GM12878 (cell line): ENCODE results near the gene TCEANC. TPM values are rescaled to one million over a fixed set of nuclear protein-coding genes. Genes with fewer than 3 reads are reported as not detected.

Source experiments
- ATAC-seq: fragments of 200-7000 bp; cut with Tn5 transposase; 3 replicates; pipeline ENCODE4 v1.9.1; 2020; ENCODE audit warnings: mild to moderate bottlenecking, moderate library complexity
- BruUV-seq: library from RNA; stranded (reverse); fragments of 400-500 nt; replicated peaks from 2 replicates; lab custom pipeline; 2021; lab: Mats Ljungman, UMichigan
- CTCF ChIA-PET: fragments of 300-600 bp; sonication (Branson Sonifier 250); formaldehyde crosslinking; extraction: SDS; loops from one replicate; lab custom pipeline; 2021; ENCODE audit warnings: inconsistent platforms; lab: Yijun Ruan, JAX
- POLR2A ChIA-PET: fragments of 350-600 bp; formaldehyde crosslinking; extraction: SDS; loops from one replicate; lab custom pipeline; 2021; ENCODE audit warnings: inconsistent platforms; lab: Charles Lee
- RAD21 ChIA-PET: fragments of 300-600 bp; sonication (Branson Sonifier 250); formaldehyde crosslinking; loops from one replicate; lab custom pipeline; 2023; ENCODE audit warnings: antibody characterized with exemption; ENCODE audit not compliant: unreplicated experiment; lab: Charles Lee
- SMC1A ChIA-PET: fragments of 300-600 bp; sonication (Branson Sonifier 250); formaldehyde crosslinking; loops from one replicate; lab custom pipeline; 2023; ENCODE audit not compliant: unreplicated experiment, uncharacterized antibody; lab: Charles Lee
- DNase-seq: peaks from one replicate; pipeline ENCODE4 v3.0.0-alpha.2; 2011; ENCODE audit warnings: low read depth, low spot score
- FAIRE-seq: peaks from 3 replicates; lab custom pipeline; 2011; peaks lifted over from hg19 to GRCh38; lab: Jason Lieb, UNC
- H2AFZ ChIP-seq: 2 replicates; pipeline ENCODE4 v1.6.0; 2011; ENCODE audit warnings: low read depth, low read length, control low read depth; ENCODE audit not compliant: control insufficient read depth
- H3K27ac ChIP-seq: 2 replicates; pipeline ENCODE4 v1.5.1; 2011; ENCODE audit warnings: control low read depth; ENCODE audit not compliant: control insufficient read depth, insufficient read depth
- H3K27me3 ChIP-seq, 2 experiments: replicated peaks in 1 of 2; 2 replicates each; pipeline versions ENCODE4 v1.6.0 to v1.6.1; 2011; ENCODE audit warnings: low read length in 1 of 2; ENCODE audit not compliant: control insufficient read depth in 2 of 2, insufficient read depth in 2 of 2
- H3K36me3 ChIP-seq, 2 experiments: 2 replicates each; pipeline ENCODE4 v1.5.1; 2011; ENCODE audit warnings: low read length in 1 of 2; ENCODE audit not compliant: control insufficient read depth in 2 of 2, insufficient read depth in 2 of 2
- H3K4me1 ChIP-seq: 2 replicates; pipeline ENCODE4 v1.6.1; 2011; ENCODE audit warnings: mild to moderate bottlenecking, low read length, moderate library complexity, mixed read lengths; ENCODE audit not compliant: control insufficient read depth, insufficient read depth
- H3K4me2 ChIP-seq: 2 replicates; pipeline ENCODE4 v1.6.0; 2011; ENCODE audit warnings: control low read depth; ENCODE audit not compliant: control insufficient read depth, insufficient read depth
- H3K4me3 ChIP-seq: fragments of 200-600 bp; sonication (generic); 2 replicates; pipeline ENCODE4 v1.5.1; 2016
- H3K79me2 ChIP-seq: 2 replicates; pipeline ENCODE4 v1.6.0; 2011; ENCODE audit warnings: low read length; ENCODE audit not compliant: control insufficient read depth, insufficient read depth
- H3K9ac ChIP-seq: 2 replicates; pipeline ENCODE4 v1.8.0; 2011; ENCODE audit warnings: low read length, control low read depth, mixed read lengths; ENCODE audit not compliant: control insufficient read depth, insufficient read depth
- H3K9me3 ChIP-seq: replicated peaks from 3 replicates; pipeline ENCODE4 v1.5.1; 2011; ENCODE audit warnings: mild to moderate bottlenecking, low read length; ENCODE audit not compliant: control insufficient read depth, insufficient read depth
- H4K20me1 ChIP-seq: 2 replicates; pipeline ENCODE4 v1.6.0; 2011; ENCODE audit not compliant: control insufficient read depth, insufficient read depth
- ATF3 ChIP-seq: IDR thresholded peaks from 2 replicates; pipeline ENCODE4 v1.6.1; 2011; ENCODE audit warnings: low read depth, mild to moderate bottlenecking, low read length, moderate library complexity, borderline replicate concordance; ENCODE audit errors: extremely low read depth
- ATF7 ChIP-seq: fragments of 450-650 bp; IDR thresholded peaks from 2 replicates; pipeline ENCODE4 v1.6.1; 2016; ENCODE audit warnings: low read depth, mild to moderate bottlenecking
- CTCF ChIP-seq, 3 experiments: IDR thresholded peaks in 2 of 3; conservative IDR thresholded peaks in 1 of 3; 2 replicates each; pipeline ENCODE4 v1.5.1; 2011; ENCODE audit warnings: low read depth in 3 of 3, low read length in 3 of 3, mild to moderate bottlenecking in 3 of 3, control low read depth in 2 of 3, moderate library complexity in 2 of 3, inconsistent platforms in 1 of 3, mixed read lengths in 1 of 3; ENCODE audit not compliant: control insufficient read depth in 2 of 3, insufficient read depth in 1 of 3; ENCODE audit errors: extremely low read depth in 1 of 3
- KDM1A ChIP-seq: fragments of 200-600 bp; sonication (generic); IDR thresholded peaks from 2 replicates; pipeline ENCODE4 v1.6.1; 2016; ENCODE audit warnings: borderline replicate concordance
- MTA2 ChIP-seq: fragments of 450-650 bp; IDR thresholded peaks from 2 replicates; pipeline ENCODE4 v1.6.1; 2016; ENCODE audit warnings: low read depth, mild to moderate bottlenecking, moderate library complexity
- MTA3 ChIP-seq: IDR thresholded peaks from 2 replicates; pipeline ENCODE4 v1.6.1; 2012; ENCODE audit warnings: low read length, inconsistent platforms, borderline replicate concordance
- PKNOX1 ChIP-seq: fragments of 450-650 bp; IDR thresholded peaks from 2 replicates; pipeline ENCODE4 v1.6.1; 2016; ENCODE audit warnings: mild to moderate bottlenecking
- POLR2A ChIP-seq: IDR thresholded peaks from 2 replicates; pipeline ENCODE4 v1.6.1; 2011; ENCODE audit warnings: low read depth, mild to moderate bottlenecking, low read length
- RFX5 ChIP-seq: IDR thresholded peaks from 2 replicates; pipeline ENCODE4 v1.6.1; 2011; ENCODE audit warnings: low read depth, low read length, improper control_type of control experiment
- SP1 ChIP-seq: IDR thresholded peaks from one replicate; pipeline ENCODE4 v1.6.1; 2011; ENCODE audit warnings: low read depth, low read length
- SREBF1 ChIP-seq: IDR thresholded peaks from 2 replicates; pipeline ENCODE4 v1.6.1; 2012; ENCODE audit warnings: mild to moderate bottlenecking, low read length
- TARDBP ChIP-seq: IDR thresholded peaks from 2 replicates; pipeline ENCODE4 v1.6.1; 2016; ENCODE audit warnings: borderline replicate concordance
- ZNF207 ChIP-seq: fragments of 450-650 bp; IDR thresholded peaks from 2 replicates; pipeline ENCODE4 v1.6.1; 2014; ENCODE audit warnings: antibody characterized with exemption, mild to moderate bottlenecking, borderline replicate concordance
- ZNF592 ChIP-seq: fragments of 450-650 bp; IDR thresholded peaks from 2 replicates; pipeline ENCODE4 v1.6.1; 2017; ENCODE audit warnings: mild to moderate bottlenecking, moderate library complexity
- WGBS: methylation state at CpG from one replicate; pipeline ENCODE4 v1.1.6; 2016; ENCODE audit warnings: low lambda C conversion rate; ENCODE audit not compliant: insufficient replicate concordance, insufficient coverage; ENCODE audit errors: missing lambda C conversion rate; 5-methylcytosine and 5-hydroxymethylcytosine counted together
- in situ Hi-C: fragments of 300-500 bp; cut with MboI; formaldehyde crosslinking; loops from 9 replicates; pipeline ENCODE4 v1.14.3; 2018; ENCODE audit warnings: mixed read lengths
- intact Hi-C: fragments of 100-400 bp; cut with micrococcal nuclease; formaldehyde crosslinking; loops from one replicate; pipeline ENCODE4 v1.14.2; 2022; ENCODE audit not compliant: unreplicated experiment
- polyA plus RNA-seq, 11 experiments: library from polyadenylated mRNA; depleted of rRNA in 4 of 11; unstranded in 6 of 11; stranded (reverse) in 5 of 11; fragments of >200 nt; fragmentation: Nextera tagmentation in 4 of 11; fragmentation: Illumina TruSeq in 1 of 11; extraction: Ambion mirVana in 4 of 11; extraction: Trizol in 1 of 11; gene quantifications; 1 replicate in 1 of 11; 2 replicates in 10 of 11; pipeline versions ENCODE4 v1.2.1 to v1.2.3, GENCODE V29; 2011 to 2016; ENCODE audit warnings: inconsistent platforms in 2 of 11, missing spikeins in 2 of 11, low read depth in 1 of 11
- total RNA-seq, 4 experiments: library from RNA; depleted of rRNA in 3 of 4; stranded (reverse); fragments of >200 nt in 3 of 4; fragmentation: Illumina TruSeq in 1 of 4; extraction: Trizol in 1 of 4; gene quantifications; 2 replicates each; pipeline versions ENCODE4 v1.2.1 to v1.2.3, GENCODE V29; 2013 to 2021

Gene TCEANC
- total and polyA plus RNA-seq, 10 of the 15 experiments (the other 5 are each of a cell fraction or from before 2014, with no cell fraction given) = 1.1 to 4.9 (median 2.9) TPM

GRCh38 chrX:13669246-13669737 lies 16.4 kb downstream of the TCEANC start:
- FAIRE-seq (peak; percentile 94), ATAC-seq (peak; percentile 77), DNase-seq (peak; percentile 89)
- Histone ChIP-seq H3K4me2 (peak overlapping the region; percentile 72), H4K20me1 (no peaks in the 10 kb centered on the region), H3K27ac (peak overlapping the region; percentile 92), H3K79me2 (peaks cover 5% of the 10 kb centered on the region; the same call in 1 of the 2 replicates), H3K36me3 (no peaks in the 10 kb centered on the region), H2AFZ (peak overlapping the region; percentile 49), H3K27me3 (no peaks in the 10 kb centered on the region), H3K4me1 (peaks cover 37% of the 10 kb centered on the region), H3K9me3 (no peaks in the 10 kb centered on the region), H3K4me3 (peak overlapping the region; percentile 44; the same call in 1 of the 2 replicates), H3K9ac (peak overlapping the region; percentile 58)
- ChIA-PET CTCF (interaction anchor here (0.5 to 2.8 kb wide), 14 partner anchors 19 to 624 kb away, joined by 3 to 21 read pairs (median 4); partner anchors contain the start of genes OFD1, RAB9A and TRAPPC2), SMC1A (interaction anchor here (0.8 to 4.3 kb wide), 19 partner anchors 7 to 778 kb away, joined by 3 to 136 read pairs (median 5); partner anchors contain the start of genes OFD1, RAB9A and TRAPPC2), RAD21 (interaction anchor here (0.7 to 6.4 kb wide), 15 partner anchors 16 to 585 kb away, joined by 3 to 103 read pairs (median 12); partner anchors contain the start of genes GEMIN8, OFD1, RAB9A and TRAPPC2), POLR2A (interaction anchor here (0.9 to 4.9 kb wide), 9 partner anchors 16 to 359 kb away, joined by 3 to 49 read pairs (median 8); partner anchors contain the start of genes OFD1, RAB9A and TRAPPC2)
- BruUV-seq = no TSS peak
- WGBS = 1% methylated on average over 9 of the region's 9 CpGs
- in situ Hi-C loops (loop anchor here (25.0 kb wide), 1 partner anchor 707 kb away; no protein-coding TSS in a partner anchor), intact Hi-C loops (loop anchor here (1.0 to 10.0 kb wide), 3 partner anchors 22 to 724 kb away; no protein-coding TSS in a partner anchor)
- TF ChIP-seq MTA2 = peak; percentile 85
- TF ChIP-seq MTA3 = no peak; the same call in 1 of the 2 replicates
- peak; percentile 57; the same call in 1 of the 2 replicates for TF ChIP-seq ZNF207
- peak; percentile 10; the same call in 1 of the 2 replicates for TF ChIP-seq ZNF592
- TF ChIP-seq SREBF1 = no peak
- TF ChIP-seq PKNOX1 = peak; percentile 70
- TF ChIP-seq POLR2A = no peak
- TF ChIP-seq KDM1A = no peak
- TF ChIP-seq TARDBP = no peak
- TF ChIP-seq RFX5 = no peak
- TF ChIP-seq CTCF (IDR thresholded peaks at IDR 0.05 in 2 of 3, conservative IDR thresholded peaks at IDR 0.05 in 1 of 3; ENCODE audit: control insufficient read depth in 2 of 3, extremely low read depth in 1 of 3, insufficient read depth in 1 of 3, low read depth in 3 of 3, low read length in 3 of 3) = no peak
- peak; percentile 98 for TF ChIP-seq ATF7
- no peak for TF ChIP-seq ATF3
- no peak for TF ChIP-seq SP1
